Stimulated activated CD4-positive, alpha-beta T cell treated with anti-CD3 and anti-CD28 coated beads, Interleukin-2, amount 100 ng/mL, for 4 hours (primary cell): ENCODE results near the gene NUB1.

Source experiments
- DNase-seq: peaks from one replicate; pipeline ENCODE4 v3.0.0-alpha.2; 2020; ENCODE audit warnings: low read depth

Gene NUB1

GRCh38 chr7:151389768-151390597 is 48.4 kb downstream of the NUB1 start:
- no peak for DNase-seq

- no peak for DNase-seq
Measured at GRCh38 chr7:151390598-151391357, 49.2 kb downstream of the NUB1 start.

GRCh38 chr7:151391358-151391730 is 49.7 kb downstream of the NUB1 start:
- DNase-seq: no peak

- DNase-seq: no peak
Measured at GRCh38 chr7:151392002-151392401, 50.4 kb downstream of the NUB1 start.

- no peak for DNase-seq
Measured at GRCh38 chr7:151392426-151392825, 50.8 kb downstream of the NUB1 start.

GRCh38 chr7:151393031-151393977 is 51.7 kb downstream of the NUB1 start:
- no peak for DNase-seq

- DNase-seq: no peak
Measured at GRCh38 chr7:151394076-151395035, 52.7 kb downstream of the NUB1 start.

- no peak for DNase-seq
Measured at GRCh38 chr7:151395036-151395367, 53.4 kb downstream of the NUB1 start.

GRCh38 chr7:151396328-151396970 is 54.8 kb downstream of the NUB1 start:
- no peak for DNase-seq

- no peak for DNase-seq
Measured at GRCh38 chr7:151397026-151397425, 55.4 kb downstream of the NUB1 start.

GRCh38 chr7:151398446-151399304 is 57.1 kb downstream of the NUB1 start:
- DNase-seq: no peak

GRCh38 chr7:151399305-151399601 is 57.6 kb downstream of the NUB1 start:
- DNase-seq: no peak

GRCh38 chr7:151399906-151400305 is 58.3 kb downstream of the NUB1 start:
- DNase-seq: no peak

GRCh38 chr7:151400626-151401315 is 59.2 kb downstream of the NUB1 start:
- no peak for DNase-seq

- DNase-seq: no peak
Measured at GRCh38 chr7:151402029-151402835, 60.6 kb downstream of the NUB1 start.

GRCh38 chr7:151403764-151404163 is 62.2 kb downstream of the NUB1 start:
- no peak for DNase-seq

GRCh38 chr7:151404216-151405011 is 62.8 kb downstream of the NUB1 start:
- DNase-seq: no peak

- no peak for DNase-seq
Measured at GRCh38 chr7:151405056-151405455, 63.4 kb downstream of the NUB1 start.
